ENCODE data around the gene OLFML1. TPM values are rescaled to one million over a fixed set of nuclear protein-coding genes. Genes with fewer than 3 reads are reported as not detected.

The OLFML1 gene
- total RNA-seq, 1 experiment from 2014 or later = not detected

DNA sequence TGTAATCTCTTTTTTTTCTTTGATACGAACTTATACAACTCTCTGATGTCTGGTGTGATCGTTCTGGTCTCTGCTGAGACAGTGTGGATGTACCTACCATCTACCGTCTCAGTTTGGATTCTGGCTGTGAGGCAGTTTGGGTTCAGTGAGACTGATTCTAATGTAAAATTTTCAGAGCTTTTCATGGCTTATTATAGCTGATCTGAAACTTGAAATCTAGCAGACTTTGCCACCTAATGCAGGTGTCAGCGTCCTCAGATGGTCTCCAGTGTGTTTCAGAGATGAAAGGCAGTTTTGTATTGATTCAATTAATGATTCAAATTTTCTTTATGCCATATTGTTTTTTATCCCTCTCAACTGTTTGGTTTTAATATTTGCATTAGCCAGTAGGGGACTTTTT is 64.4 kb downstream of the OLFML1 start (continued):
- TF ChIP-seq, protein P1, sequence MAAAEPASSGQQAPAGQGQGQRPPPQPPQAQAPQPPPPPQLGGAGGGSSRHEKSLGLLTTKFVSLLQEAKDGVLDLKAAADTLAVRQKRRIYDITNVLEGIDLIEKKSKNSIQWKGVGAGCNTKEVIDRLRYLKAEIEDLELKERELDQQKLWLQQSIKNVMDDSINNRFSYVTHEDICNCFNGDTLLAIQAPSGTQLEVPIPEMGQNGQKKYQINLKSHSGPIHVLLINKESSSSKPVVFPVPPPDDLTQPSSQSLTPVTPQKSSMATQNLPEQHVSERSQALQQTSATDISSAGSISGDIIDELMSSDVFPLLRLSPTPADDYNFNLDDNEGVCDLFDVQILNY (CRISPR knock-in tag; IDR thresholded peaks at IDR 0.05) = no peak
- TF ChIP-seq ZNF121 (CRISPR knock-in tag; IDR thresholded peaks at IDR 0.05) (no peak), FOXK1 (CRISPR knock-in tag; IDR thresholded peaks at IDR 0.05) (no peak), ZNF138 (CRISPR knock-in tag; conservative IDR thresholded peaks at IDR 0.05) (no peak), TEAD1 (CRISPR knock-in tag; IDR thresholded peaks at IDR 0.05) (no peak)

DNA sequence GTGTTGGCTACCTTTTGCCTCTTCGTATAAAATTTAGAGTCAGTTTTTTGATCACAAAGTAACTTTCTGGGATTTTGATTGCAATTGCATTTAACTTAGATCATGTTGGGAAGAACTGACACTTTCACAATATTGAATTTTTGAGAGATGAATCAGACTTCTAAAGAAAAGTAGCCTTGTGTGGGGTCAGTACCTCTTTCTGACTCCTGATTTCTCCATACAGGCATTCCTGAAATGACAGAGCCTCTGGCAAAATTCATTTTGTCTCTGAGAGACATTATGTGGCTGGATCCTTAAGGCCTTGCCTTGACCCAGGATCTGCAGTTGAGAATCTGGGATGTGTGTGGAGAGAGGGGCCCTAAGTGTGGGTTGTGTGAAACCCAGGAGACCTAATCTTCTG is 66.3 kb downstream of the OLFML1 start:
- Mint-ChIP-seq H3K36me3 (no peaks in the 10 kb centered on the region; the same call in 1 of the 2 replicates), H3K27me3 (ENCODE audit: low read depth) (no peaks in the 10 kb centered on the region), H3K4me3 (no peak overlapping the region), H3K4me1 (peaks cover 37% of the 10 kb centered on the region), H3K27ac (no peak overlapping the region), H3K9me3 (no peaks in the 10 kb centered on the region)
- CTCF ChIA-PET = interaction anchor here (1.2 to 4.4 kb wide), 4 partner anchors 20 to 106 kb away, joined by 3 to 23 read pairs (median 10); partner anchors contain the start of gene PPFIBP2
- POLR2A ChIA-PET = no interaction called here
- DNase-seq (ENCODE audit: low spot score) (no peak), ATAC-seq (no peak)
- no peak for TF ChIP-seq NFATC4 (CRISPR knock-in tag; IDR thresholded peaks at IDR 0.05)
- TF ChIP-seq, protein P2, sequence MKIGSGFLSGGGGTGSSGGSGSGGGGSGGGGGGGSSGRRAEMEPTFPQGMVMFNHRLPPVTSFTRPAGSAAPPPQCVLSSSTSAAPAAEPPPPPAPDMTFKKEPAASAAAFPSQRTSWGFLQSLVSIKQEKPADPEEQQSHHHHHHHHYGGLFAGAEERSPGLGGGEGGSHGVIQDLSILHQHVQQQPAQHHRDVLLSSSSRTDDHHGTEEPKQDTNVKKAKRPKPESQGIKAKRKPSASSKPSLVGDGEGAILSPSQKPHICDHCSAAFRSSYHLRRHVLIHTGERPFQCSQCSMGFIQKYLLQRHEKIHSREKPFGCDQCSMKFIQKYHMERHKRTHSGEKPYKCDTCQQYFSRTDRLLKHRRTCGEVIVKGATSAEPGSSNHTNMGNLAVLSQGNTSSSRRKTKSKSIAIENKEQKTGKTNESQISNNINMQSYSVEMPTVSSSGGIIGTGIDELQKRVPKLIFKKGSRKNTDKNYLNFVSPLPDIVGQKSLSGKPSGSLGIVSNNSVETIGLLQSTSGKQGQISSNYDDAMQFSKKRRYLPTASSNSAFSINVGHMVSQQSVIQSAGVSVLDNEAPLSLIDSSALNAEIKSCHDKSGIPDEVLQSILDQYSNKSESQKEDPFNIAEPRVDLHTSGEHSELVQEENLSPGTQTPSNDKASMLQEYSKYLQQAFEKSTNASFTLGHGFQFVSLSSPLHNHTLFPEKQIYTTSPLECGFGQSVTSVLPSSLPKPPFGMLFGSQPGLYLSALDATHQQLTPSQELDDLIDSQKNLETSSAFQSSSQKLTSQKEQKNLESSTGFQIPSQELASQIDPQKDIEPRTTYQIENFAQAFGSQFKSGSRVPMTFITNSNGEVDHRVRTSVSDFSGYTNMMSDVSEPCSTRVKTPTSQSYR (CRISPR knock-in tag; IDR thresholded peaks at IDR 0.05) = no peak
- TF ChIP-seq, protein P3, sequence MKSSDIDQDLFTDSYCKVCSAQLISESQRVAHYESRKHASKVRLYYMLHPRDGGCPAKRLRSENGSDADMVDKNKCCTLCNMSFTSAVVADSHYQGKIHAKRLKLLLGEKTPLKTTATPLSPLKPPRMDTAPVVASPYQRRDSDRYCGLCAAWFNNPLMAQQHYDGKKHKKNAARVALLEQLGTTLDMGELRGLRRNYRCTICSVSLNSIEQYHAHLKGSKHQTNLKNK (CRISPR knock-in tag; IDR thresholded peaks at IDR 0.05) = no peak
- no peak for TF ChIP-seq EMX1 (CRISPR knock-in tag; IDR thresholded peaks at IDR 0.05)
- TF ChIP-seq, protein P4, sequence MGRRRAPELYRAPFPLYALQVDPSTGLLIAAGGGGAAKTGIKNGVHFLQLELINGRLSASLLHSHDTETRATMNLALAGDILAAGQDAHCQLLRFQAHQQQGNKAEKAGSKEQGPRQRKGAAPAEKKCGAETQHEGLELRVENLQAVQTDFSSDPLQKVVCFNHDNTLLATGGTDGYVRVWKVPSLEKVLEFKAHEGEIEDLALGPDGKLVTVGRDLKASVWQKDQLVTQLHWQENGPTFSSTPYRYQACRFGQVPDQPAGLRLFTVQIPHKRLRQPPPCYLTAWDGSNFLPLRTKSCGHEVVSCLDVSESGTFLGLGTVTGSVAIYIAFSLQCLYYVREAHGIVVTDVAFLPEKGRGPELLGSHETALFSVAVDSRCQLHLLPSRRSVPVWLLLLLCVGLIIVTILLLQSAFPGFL (CRISPR knock-in tag; IDR thresholded peaks at IDR 0.05; ENCODE audit: borderline replicate concordance) = no peak
- TF ChIP-seq ELF4 (CRISPR knock-in tag; IDR thresholded peaks at IDR 0.05; ENCODE audit: low read depth) = no peak
- no peak for TF ChIP-seq FOXK1 (CRISPR knock-in tag; IDR thresholded peaks at IDR 0.05)
- TF ChIP-seq ZNF423 (CRISPR knock-in tag; IDR thresholded peaks at IDR 0.05) = no peak
- TF ChIP-seq NR3C1 (CRISPR knock-in tag; conservative IDR thresholded peaks at IDR 0.05; ENCODE audit: low read depth) = no peak
- no peak for TF ChIP-seq JAZF1 (CRISPR knock-in tag; IDR thresholded peaks at IDR 0.05)
- TF ChIP-seq, protein P5, sequence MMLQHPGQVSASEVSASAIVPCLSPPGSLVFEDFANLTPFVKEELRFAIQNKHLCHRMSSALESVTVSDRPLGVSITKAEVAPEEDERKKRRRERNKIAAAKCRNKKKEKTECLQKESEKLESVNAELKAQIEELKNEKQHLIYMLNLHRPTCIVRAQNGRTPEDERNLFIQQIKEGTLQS (CRISPR knock-in tag; conservative IDR thresholded peaks at IDR 0.05) = no peak
- TF ChIP-seq, protein P6, sequence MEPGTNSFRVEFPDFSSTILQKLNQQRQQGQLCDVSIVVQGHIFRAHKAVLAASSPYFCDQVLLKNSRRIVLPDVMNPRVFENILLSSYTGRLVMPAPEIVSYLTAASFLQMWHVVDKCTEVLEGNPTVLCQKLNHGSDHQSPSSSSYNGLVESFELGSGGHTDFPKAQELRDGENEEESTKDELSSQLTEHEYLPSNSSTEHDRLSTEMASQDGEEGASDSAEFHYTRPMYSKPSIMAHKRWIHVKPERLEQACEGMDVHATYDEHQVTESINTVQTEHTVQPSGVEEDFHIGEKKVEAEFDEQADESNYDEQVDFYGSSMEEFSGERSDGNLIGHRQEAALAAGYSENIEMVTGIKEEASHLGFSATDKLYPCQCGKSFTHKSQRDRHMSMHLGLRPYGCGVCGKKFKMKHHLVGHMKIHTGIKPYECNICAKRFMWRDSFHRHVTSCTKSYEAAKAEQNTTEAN (CRISPR knock-in tag; IDR thresholded peaks at IDR 0.05) = no peak
- no peak for TF ChIP-seq TCF7 (CRISPR knock-in tag; IDR thresholded peaks at IDR 0.05; ENCODE audit: low read depth)
- TF ChIP-seq TEAD4 (CRISPR knock-in tag; IDR thresholded peaks at IDR 0.05) = no peak
- TF ChIP-seq, protein P7, sequence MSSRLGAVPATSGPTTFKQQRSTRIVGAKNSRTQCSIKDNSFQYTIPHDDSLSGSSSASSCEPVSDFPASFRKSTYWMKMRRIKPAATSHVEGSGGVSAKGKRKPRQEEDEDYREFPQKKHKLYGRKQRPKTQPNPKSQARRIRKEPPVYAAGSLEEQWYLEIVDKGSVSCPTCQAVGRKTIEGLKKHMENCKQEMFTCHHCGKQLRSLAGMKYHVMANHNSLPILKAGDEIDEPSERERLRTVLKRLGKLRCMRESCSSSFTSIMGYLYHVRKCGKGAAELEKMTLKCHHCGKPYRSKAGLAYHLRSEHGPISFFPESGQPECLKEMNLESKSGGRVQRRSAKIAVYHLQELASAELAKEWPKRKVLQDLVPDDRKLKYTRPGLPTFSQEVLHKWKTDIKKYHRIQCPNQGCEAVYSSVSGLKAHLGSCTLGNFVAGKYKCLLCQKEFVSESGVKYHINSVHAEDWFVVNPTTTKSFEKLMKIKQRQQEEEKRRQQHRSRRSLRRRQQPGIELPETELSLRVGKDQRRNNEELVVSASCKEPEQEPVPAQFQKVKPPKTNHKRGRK (CRISPR knock-in tag; IDR thresholded peaks at IDR 0.05; ENCODE audit: borderline replicate concordance) = no peak
